Renal cortical epithelial cell (primary cell): ENCODE measurements around the gene TBC1D2. TPM values are rescaled to one million over a fixed set of nuclear protein-coding genes. Genes with fewer than 3 reads are reported as not detected.

Source experiments
- DNase-seq: peaks from one replicate; pipeline ENCODE4 v3.0.0-alpha.2; 2011; ENCODE audit warnings: low read depth
- total RNA-seq: library from RNA; depleted of rRNA; stranded (reverse); fragments of >200 nt; gene quantifications from 2 replicates; pipeline ENCODE4 v1.2.3, GENCODE V29; 2014

TBC1D2 gene
- total RNA-seq, 1 donor from 2014 or later, result 111 TPM

- no peak for DNase-seq
Observed at GRCh38 chr9:98172604-98173003, 82.8 kb downstream of the TBC1D2 start.

- DNase-seq, result no peak
Observed at GRCh38 chr9:98171176-98171925, 84.1 kb downstream of the TBC1D2 start.

GRCh38 chr9:98168941-98169488 lies 86.4 kb downstream of the TBC1D2 start:
- no peak for DNase-seq

- DNase-seq, result no peak
Observed at GRCh38 chr9:98168153-98168780, 87.2 kb downstream of the TBC1D2 start.

- DNase-seq, result no peak
Observed at GRCh38 chr9:98164912-98165311, 90.5 kb downstream of the TBC1D2 start.

GRCh38 chr9:98162613-98163012 lies 92.8 kb downstream of the TBC1D2 start:
- no peak for DNase-seq

GRCh38 chr9:98161851-98162250 lies 93.6 kb downstream of the TBC1D2 start:
- no peak for DNase-seq

- DNase-seq, result no peak
Observed at GRCh38 chr9:98159790-98160189, 95.7 kb downstream of the TBC1D2 start.

GRCh38 chr9:98159301-98159700 lies 96.1 kb downstream of the TBC1D2 start:
- no peak for DNase-seq

GRCh38 chr9:98158071-98158831 lies 97.2 kb downstream of the TBC1D2 start:
- DNase-seq, result no peak

- DNase-seq, result no peak
Observed at GRCh38 chr9:98157372-98157771, 98.1 kb downstream of the TBC1D2 start.

- DNase-seq, result no peak
Observed at GRCh38 chr9:98154678-98155077, 100.8 kb downstream of the TBC1D2 start.

- no peak for DNase-seq
Observed at GRCh38 chr9:98152526-98152925, 102.9 kb downstream of the TBC1D2 start.

GRCh38 chr9:98150721-98151120 lies 104.7 kb downstream of the TBC1D2 start:
- no peak for DNase-seq

- DNase-seq, result no peak
Observed at GRCh38 chr9:98150164-98150563, 105.3 kb downstream of the TBC1D2 start.

- no peak for DNase-seq
Observed at GRCh38 chr9:98149422-98149821, 106.0 kb downstream of the TBC1D2 start.

Other genes with a start within 250 kb of the TBC1D2 start
- 86.7 and 393 TPM in 2 replicates for gene NANS, start 198.9 kb downstream of the TBC1D2 start, total RNA-seq
- gene TRIM14, start 136.4 kb downstream of the TBC1D2 start, total RNA-seq, result 5.2 and 11.3 TPM in 2 replicates
- gene CORO2A, start 63.0 kb downstream of the TBC1D2 start, total RNA-seq, result 4.9 and 5.5 TPM in 2 replicates